Measurements from ENCODE around the gene ZBTB46.
"Not testable (repeated sequence)": the region's sequence is repeated elsewhere in the genome, so short reads cannot be mapped to it uniquely, and the experiment has no call there.

Gene ZBTB46

DNA sequence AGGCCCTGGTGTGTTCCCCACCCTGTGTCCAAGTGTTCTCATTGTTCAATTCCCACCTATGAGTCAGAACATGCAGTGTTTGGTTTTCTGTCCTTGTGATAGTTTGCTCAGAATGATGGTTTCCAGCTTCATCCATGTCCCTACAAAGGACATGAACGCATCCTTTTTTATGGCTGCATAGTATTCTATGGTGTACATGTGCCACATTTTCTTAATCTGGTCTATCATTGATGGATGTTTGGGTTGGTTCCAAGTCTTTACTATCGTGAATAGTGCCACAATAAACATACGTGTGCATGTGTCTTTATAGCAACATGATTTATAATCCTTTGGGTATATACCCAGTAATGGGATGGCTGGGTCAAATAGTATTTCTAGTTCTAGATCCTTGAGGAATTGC is 33.9 kb downstream of the ZBTB46 start:
- not testable (repeated sequence) for H3K79me2 ChIP-seq (ENCODE audit: insufficient read depth, low read length); H2AFZ ChIP-seq (ENCODE audit: low read depth, low read length, severe bottlenecking); H3K4me3 ChIP-seq (ENCODE audit: insufficient read depth, low read length, poor library complexity, severe bottlenecking); H3K9me3 ChIP-seq (ENCODE audit: insufficient read depth, low read length); H3F3A ChIP-seq (ENCODE audit: insufficient read depth); H3K27ac ChIP-seq (ENCODE audit: low read depth, low read length); H3K36me3 ChIP-seq (ENCODE audit: low read length); H4K20me1 ChIP-seq (ENCODE audit: low read depth, low read length); H3K9me2 ChIP-seq (replicated peaks; ENCODE audit: insufficient read depth, low read length); H3K4me2 ChIP-seq (ENCODE audit: low read depth, low read length, poor library complexity, severe bottlenecking); H3K27me3 ChIP-seq (ENCODE audit: low read length); H3K9ac ChIP-seq (ENCODE audit: low read length)

DNA sequence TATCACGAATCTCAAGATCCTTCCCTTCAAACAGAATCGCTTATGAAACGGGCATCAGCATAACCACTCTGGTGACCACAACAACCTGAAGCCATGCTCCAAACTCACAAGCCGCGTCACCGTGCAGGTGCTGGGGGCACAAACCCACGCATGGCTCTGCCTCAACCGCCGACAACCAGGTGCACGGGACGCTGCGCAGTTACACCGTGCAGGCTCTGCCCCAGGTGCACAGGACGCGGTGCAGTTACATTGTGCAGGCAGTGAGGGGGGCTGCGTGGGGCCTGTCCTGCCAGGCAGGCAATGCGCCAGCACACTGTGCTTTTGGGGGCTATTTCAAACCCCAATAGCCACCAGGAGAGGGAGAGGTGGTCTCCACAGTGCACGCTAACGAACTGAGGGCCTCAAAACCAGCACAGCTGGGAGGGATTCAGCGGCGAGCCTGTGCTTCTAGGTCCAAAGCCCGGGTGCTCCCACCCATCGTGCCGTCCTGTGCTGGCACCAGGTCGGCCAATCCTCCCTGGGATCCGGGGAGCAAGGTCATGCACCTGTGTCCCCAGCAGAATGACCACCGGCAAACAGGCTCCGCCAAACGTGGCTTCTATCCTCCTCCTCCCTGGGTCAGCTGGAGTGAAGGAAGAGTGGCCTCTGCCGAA is 35.8 kb downstream of the ZBTB46 start:
- Histone ChIP-seq H3K9me2 (replicated peaks; ENCODE audit: insufficient read depth, low read length) (no peaks in the 10 kb centered on the region), H4K20me1 (ENCODE audit: low read depth, low read length) (no peaks in the 10 kb centered on the region), H3K4me3 (ENCODE audit: insufficient read depth, low read length, poor library complexity, severe bottlenecking) (no peak overlapping the region), H3K27ac (ENCODE audit: low read depth, low read length) (no peak overlapping the region), H3K4me2 (ENCODE audit: low read depth, low read length, poor library complexity, severe bottlenecking) (no peak overlapping the region), H3K9me3 (ENCODE audit: insufficient read depth, low read length) (no peaks in the 10 kb centered on the region), H3F3A (ENCODE audit: insufficient read depth) (no peaks in the 10 kb centered on the region), H3K36me3 (ENCODE audit: low read length) (no peaks in the 10 kb centered on the region), H3K27me3 (ENCODE audit: low read length) (no peaks in the 10 kb centered on the region), H3K79me2 (ENCODE audit: insufficient read depth, low read length) (no peaks in the 10 kb centered on the region), H3K9ac (ENCODE audit: low read length) (no peak overlapping the region), H2AFZ (ENCODE audit: low read depth, low read length, severe bottlenecking) (no peak overlapping the region)
- TF ChIP-seq, protein P1, sequence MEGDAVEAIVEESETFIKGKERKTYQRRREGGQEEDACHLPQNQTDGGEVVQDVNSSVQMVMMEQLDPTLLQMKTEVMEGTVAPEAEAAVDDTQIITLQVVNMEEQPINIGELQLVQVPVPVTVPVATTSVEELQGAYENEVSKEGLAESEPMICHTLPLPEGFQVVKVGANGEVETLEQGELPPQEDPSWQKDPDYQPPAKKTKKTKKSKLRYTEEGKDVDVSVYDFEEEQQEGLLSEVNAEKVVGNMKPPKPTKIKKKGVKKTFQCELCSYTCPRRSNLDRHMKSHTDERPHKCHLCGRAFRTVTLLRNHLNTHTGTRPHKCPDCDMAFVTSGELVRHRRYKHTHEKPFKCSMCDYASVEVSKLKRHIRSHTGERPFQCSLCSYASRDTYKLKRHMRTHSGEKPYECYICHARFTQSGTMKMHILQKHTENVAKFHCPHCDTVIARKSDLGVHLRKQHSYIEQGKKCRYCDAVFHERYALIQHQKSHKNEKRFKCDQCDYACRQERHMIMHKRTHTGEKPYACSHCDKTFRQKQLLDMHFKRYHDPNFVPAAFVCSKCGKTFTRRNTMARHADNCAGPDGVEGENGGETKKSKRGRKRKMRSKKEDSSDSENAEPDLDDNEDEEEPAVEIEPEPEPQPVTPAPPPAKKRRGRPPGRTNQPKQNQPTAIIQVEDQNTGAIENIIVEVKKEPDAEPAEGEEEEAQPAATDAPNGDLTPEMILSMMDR (IDR thresholded peaks at IDR 0.05; ENCODE audit: insufficient read depth, low read length, poor library complexity, severe bottlenecking) = no peak
- TF ChIP-seq EZH2phosphoT487 (conservative IDR thresholded peaks at IDR 0.05; ENCODE audit: low read length) = no peak

GRCh38 chr20:63794614-63795013 is 36.5 kb downstream of the ZBTB46 start:
- Histone ChIP-seq H3K9me2 (replicated peaks; ENCODE audit: insufficient read depth, low read length) (no peaks in the 10 kb centered on the region), H2AFZ (ENCODE audit: low read depth, low read length, severe bottlenecking) (no peak overlapping the region), H3K36me3 (ENCODE audit: low read length) (no peaks in the 10 kb centered on the region), H3K4me2 (ENCODE audit: low read depth, low read length, poor library complexity, severe bottlenecking) (no peak overlapping the region), H3K27ac (ENCODE audit: low read depth, low read length) (no peak overlapping the region), H3F3A (ENCODE audit: insufficient read depth) (no peaks in the 10 kb centered on the region), H4K20me1 (ENCODE audit: low read depth, low read length) (no peaks in the 10 kb centered on the region), H3K4me3 (ENCODE audit: insufficient read depth, low read length, poor library complexity, severe bottlenecking) (no peak overlapping the region), H3K79me2 (ENCODE audit: insufficient read depth, low read length) (no peaks in the 10 kb centered on the region), H3K9me3 (ENCODE audit: insufficient read depth, low read length) (no peaks in the 10 kb centered on the region), H3K9ac (ENCODE audit: low read length) (no peak overlapping the region), H3K27me3 (ENCODE audit: low read length) (no peaks in the 10 kb centered on the region)
- TF ChIP-seq, protein P1 (IDR thresholded peaks at IDR 0.05; ENCODE audit: insufficient read depth, low read length, poor library complexity, severe bottlenecking) = no peak
- no peak for TF ChIP-seq EZH2phosphoT487 (conservative IDR thresholded peaks at IDR 0.05; ENCODE audit: low read length)

DNA sequence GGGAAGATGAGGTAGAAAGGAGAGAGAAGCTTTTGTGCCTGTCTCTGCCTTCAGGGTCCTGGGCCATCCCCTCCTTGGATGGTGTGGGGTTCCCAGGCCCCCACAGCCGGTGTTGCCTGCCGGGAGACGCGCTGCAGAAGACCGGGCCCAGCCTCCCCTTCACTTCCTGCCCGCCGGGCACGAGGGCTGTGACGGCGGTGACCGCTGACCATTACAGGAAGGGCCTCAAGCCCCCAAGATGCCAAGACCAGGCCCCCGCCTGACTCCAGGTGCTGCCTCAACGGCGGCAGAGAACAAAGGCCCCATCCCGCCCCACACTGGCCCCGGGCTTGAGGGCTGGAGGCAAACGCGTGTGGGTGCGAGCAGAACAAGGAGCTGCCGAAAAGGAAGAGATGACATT is 38.2 kb downstream of the ZBTB46 start:
- H3K36me3 ChIP-seq (ENCODE audit: low read length) = no peaks in the 10 kb centered on the region
- no peak overlapping the region for H3K4me2 ChIP-seq (ENCODE audit: low read depth, low read length, poor library complexity, severe bottlenecking)
- H3K27ac ChIP-seq (ENCODE audit: low read depth, low read length) = no peak overlapping the region
- TF ChIP-seq, protein P1 (IDR thresholded peaks at IDR 0.05; ENCODE audit: insufficient read depth, low read length, poor library complexity, severe bottlenecking) = no peak
- no peak for TF ChIP-seq EZH2phosphoT487 (conservative IDR thresholded peaks at IDR 0.05; ENCODE audit: low read length)
- H3K9ac ChIP-seq (ENCODE audit: low read length) = no peak overlapping the region
- H3F3A ChIP-seq (ENCODE audit: insufficient read depth) = no peaks in the 10 kb centered on the region
- no peaks in the 10 kb centered on the region for H3K9me2 ChIP-seq (replicated peaks; ENCODE audit: insufficient read depth, low read length)
- no peaks in the 10 kb centered on the region for H4K20me1 ChIP-seq (ENCODE audit: low read depth, low read length)
- no peaks in the 10 kb centered on the region for H3K9me3 ChIP-seq (ENCODE audit: insufficient read depth, low read length)
- no peaks in the 10 kb centered on the region for H3K27me3 ChIP-seq (ENCODE audit: low read length)
- no peak overlapping the region for H2AFZ ChIP-seq (ENCODE audit: low read depth, low read length, severe bottlenecking)
- H3K4me3 ChIP-seq (ENCODE audit: insufficient read depth, low read length, poor library complexity, severe bottlenecking) = no peak overlapping the region
- no peaks in the 10 kb centered on the region for H3K79me2 ChIP-seq (ENCODE audit: insufficient read depth, low read length)

Data from SU-DHL-6 (cell line).